ENCODE data around the gene BST2.

DNA sequence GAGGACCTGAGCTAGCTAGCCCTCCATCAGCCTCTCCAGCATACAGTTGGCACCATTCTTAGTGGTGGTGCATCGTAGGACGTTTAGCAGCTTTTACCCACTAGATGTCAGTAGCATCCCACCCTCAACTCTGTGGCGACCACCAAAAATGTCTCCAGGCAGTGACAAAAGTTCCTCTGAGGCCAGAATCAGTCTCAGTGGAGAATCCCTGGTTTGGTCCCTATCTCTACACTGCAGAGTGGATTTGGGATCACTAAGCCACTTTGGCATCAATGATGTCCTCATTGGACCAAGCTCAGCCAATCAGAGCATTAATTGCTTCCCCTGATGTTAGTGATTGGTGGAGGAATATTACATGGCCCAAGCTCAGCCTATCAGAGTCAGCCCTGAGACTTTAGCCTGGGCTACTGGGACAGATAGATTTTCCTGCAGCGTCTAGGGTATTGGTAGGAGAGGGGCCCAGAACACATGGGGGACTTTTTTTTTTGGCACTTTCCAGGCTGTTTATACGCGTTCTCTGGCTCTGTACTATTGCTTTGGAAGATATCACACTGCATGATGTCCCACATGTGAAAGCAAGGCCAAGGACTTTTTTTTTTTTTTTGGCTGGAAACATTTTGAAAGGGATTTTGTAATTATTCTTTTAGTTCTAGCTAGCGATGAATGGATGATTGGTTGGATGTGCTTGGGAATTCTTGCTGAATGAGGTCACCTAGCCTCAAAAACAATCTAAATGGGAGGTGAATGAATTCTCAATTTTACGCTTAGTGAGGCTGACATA lies 36.0 kb upstream of the BST2 start:
- TF ChIP-seq CTCF (optimal IDR thresholded peaks at IDR 0.05 in 1 of 3, IDR thresholded peaks at IDR 0.05 in 1 of 3, conservative IDR thresholded peaks at IDR 0.05 in 1 of 3; ENCODE audit: extremely low read depth in 1 of 3, insufficient read depth in 2 of 3, low read length in 3 of 3) (peak; percentile 52 to 84 (median 58)), EZH2 (IDR thresholded peaks at IDR 0.05; ENCODE audit: low read length) (no peak)
